WTC11 (cell line): ENCODE results near the gene PRLR.

Experiments used
- ELF4 ChIP-seq: sonication (generic); formaldehyde crosslinking; IDR thresholded peaks from 2 replicates; pipeline ENCODE4 v1.8.1; 2022; ENCODE audit warnings: low read depth, mild to moderate bottlenecking, moderate library complexity, missing genetic modification reagents
- ESRRA ChIP-seq: sonication (generic); formaldehyde crosslinking; IDR thresholded peaks from 2 replicates; pipeline ENCODE4 v1.8.1; 2022; ENCODE audit warnings: mild to moderate bottlenecking, missing genetic modification reagents, borderline replicate concordance
- FOXP1 ChIP-seq: sonication (generic); formaldehyde crosslinking; IDR thresholded peaks from 2 replicates; pipeline ENCODE4 v1.8.0; 2022; ENCODE audit warnings: missing genetic modification reagents, mild to moderate bottlenecking, moderate library complexity, borderline replicate concordance
- FOXP4 ChIP-seq: sonication (generic); formaldehyde crosslinking; IDR thresholded peaks from 2 replicates; pipeline ENCODE4 v1.8.0; 2022; ENCODE audit warnings: mild to moderate bottlenecking, missing genetic modification reagents
- MAX ChIP-seq: sonication (generic); formaldehyde crosslinking; IDR thresholded peaks from 2 replicates; pipeline ENCODE4 v1.8.0; 2022; ENCODE audit warnings: mild to moderate bottlenecking, missing genetic modification reagents
- MXD4 ChIP-seq: fragments of 250-450 bp; sonication (Bioruptor Pico); IDR thresholded peaks from 2 replicates; pipeline ENCODE4 v1.8.0; 2021; ENCODE audit warnings: mild to moderate bottlenecking, moderate library complexity, borderline replicate concordance
- RELA ChIP-seq: sonication (generic); formaldehyde crosslinking; IDR thresholded peaks from 2 replicates; pipeline ENCODE4 v1.8.1; 2022; ENCODE audit warnings: missing genetic modification reagents, mild to moderate bottlenecking, borderline replicate concordance
- TEAD4 ChIP-seq: sonication (generic); formaldehyde crosslinking; IDR thresholded peaks from 2 replicates; pipeline ENCODE4 v1.8.0; 2022; ENCODE audit warnings: mild to moderate bottlenecking, missing genetic modification reagents
- USF1 ChIP-seq: sonication (generic); formaldehyde crosslinking; IDR thresholded peaks from 2 replicates; pipeline ENCODE4 v1.8.0; 2022; ENCODE audit warnings: mild to moderate bottlenecking, missing genetic modification reagents
- ZNF138 ChIP-seq: sonication (generic); formaldehyde crosslinking; conservative IDR thresholded peaks from 2 replicates; pipeline ENCODE4 v1.8.1; 2022; ENCODE audit warnings: mild to moderate bottlenecking, moderate library complexity, missing genetic modification reagents
- TF ChIP-seq, protein P1 (sequence below): fragments of 200-600 bp; IDR thresholded peaks from 2 replicates; pipeline ENCODE4 v1.8.0; 2022; ENCODE audit warnings: antibody characterized with exemption
- TF ChIP-seq, protein P2 (sequence below): sonication (generic); formaldehyde crosslinking; IDR thresholded peaks from 2 replicates; pipeline ENCODE4 v1.8.0; 2023; ENCODE audit warnings: mild to moderate bottlenecking, missing genetic modification reagents
- TF ChIP-seq, protein P3 (sequence below): sonication (generic); formaldehyde crosslinking; IDR thresholded peaks from 2 replicates; pipeline ENCODE4 v1.8.1; 2023; ENCODE audit warnings: mild to moderate bottlenecking, moderate library complexity, missing genetic modification reagents

- TF ChIP-seq, protein P1, sequence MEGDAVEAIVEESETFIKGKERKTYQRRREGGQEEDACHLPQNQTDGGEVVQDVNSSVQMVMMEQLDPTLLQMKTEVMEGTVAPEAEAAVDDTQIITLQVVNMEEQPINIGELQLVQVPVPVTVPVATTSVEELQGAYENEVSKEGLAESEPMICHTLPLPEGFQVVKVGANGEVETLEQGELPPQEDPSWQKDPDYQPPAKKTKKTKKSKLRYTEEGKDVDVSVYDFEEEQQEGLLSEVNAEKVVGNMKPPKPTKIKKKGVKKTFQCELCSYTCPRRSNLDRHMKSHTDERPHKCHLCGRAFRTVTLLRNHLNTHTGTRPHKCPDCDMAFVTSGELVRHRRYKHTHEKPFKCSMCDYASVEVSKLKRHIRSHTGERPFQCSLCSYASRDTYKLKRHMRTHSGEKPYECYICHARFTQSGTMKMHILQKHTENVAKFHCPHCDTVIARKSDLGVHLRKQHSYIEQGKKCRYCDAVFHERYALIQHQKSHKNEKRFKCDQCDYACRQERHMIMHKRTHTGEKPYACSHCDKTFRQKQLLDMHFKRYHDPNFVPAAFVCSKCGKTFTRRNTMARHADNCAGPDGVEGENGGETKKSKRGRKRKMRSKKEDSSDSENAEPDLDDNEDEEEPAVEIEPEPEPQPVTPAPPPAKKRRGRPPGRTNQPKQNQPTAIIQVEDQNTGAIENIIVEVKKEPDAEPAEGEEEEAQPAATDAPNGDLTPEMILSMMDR, result no peak
- TF ChIP-seq, protein P2, sequence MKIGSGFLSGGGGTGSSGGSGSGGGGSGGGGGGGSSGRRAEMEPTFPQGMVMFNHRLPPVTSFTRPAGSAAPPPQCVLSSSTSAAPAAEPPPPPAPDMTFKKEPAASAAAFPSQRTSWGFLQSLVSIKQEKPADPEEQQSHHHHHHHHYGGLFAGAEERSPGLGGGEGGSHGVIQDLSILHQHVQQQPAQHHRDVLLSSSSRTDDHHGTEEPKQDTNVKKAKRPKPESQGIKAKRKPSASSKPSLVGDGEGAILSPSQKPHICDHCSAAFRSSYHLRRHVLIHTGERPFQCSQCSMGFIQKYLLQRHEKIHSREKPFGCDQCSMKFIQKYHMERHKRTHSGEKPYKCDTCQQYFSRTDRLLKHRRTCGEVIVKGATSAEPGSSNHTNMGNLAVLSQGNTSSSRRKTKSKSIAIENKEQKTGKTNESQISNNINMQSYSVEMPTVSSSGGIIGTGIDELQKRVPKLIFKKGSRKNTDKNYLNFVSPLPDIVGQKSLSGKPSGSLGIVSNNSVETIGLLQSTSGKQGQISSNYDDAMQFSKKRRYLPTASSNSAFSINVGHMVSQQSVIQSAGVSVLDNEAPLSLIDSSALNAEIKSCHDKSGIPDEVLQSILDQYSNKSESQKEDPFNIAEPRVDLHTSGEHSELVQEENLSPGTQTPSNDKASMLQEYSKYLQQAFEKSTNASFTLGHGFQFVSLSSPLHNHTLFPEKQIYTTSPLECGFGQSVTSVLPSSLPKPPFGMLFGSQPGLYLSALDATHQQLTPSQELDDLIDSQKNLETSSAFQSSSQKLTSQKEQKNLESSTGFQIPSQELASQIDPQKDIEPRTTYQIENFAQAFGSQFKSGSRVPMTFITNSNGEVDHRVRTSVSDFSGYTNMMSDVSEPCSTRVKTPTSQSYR (CRISPR knock-in tag), result no peak
- TF ChIP-seq ESRRA (CRISPR knock-in tag) (no peak), MXD4 (CRISPR knock-in tag) (no peak), FOXP1 (no peak), MAX (CRISPR knock-in tag) (no peak), ZNF138 (no peak), RELA (CRISPR knock-in tag) (no peak), FOXP4 (CRISPR knock-in tag) (no peak), ELF4 (CRISPR knock-in tag) (no peak), USF1 (CRISPR knock-in tag) (no peak), TEAD4 (CRISPR knock-in tag) (no peak)
- TF ChIP-seq, protein P3, sequence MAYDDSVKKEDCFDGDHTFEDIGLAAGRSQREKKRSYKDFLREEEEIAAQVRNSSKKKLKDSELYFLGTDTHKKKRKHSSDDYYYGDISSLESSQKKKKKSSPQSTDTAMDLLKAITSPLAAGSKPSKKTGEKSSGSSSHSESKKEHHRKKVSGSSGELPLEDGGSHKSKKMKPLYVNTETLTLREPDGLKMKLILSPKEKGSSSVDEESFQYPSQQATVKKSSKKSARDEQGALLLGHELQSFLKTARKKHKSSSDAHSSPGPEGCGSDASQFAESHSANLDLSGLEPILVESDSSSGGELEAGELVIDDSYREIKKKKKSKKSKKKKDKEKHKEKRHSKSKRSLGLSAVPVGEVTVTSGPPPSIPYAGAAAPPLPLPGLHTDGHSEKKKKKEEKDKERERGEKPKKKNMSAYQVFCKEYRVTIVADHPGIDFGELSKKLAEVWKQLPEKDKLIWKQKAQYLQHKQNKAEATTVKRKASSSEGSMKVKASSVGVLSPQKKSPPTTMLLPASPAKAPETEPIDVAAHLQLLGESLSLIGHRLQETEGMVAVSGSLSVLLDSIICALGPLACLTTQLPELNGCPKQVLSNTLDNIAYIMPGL (CRISPR knock-in tag), result no peak
These were observed 16.8 kb upstream of the PRLR start for GRCh38 chr5:35246900-35247647.
